ENCODE results near the gene PDIA6.

PDIA6 gene

GRCh38 chr2:10802657-10803056 lies 9.9 kb downstream of the PDIA6 start:
- no peak overlapping the region for H3K27ac ChIP-seq
- TF ChIP-seq ZFX (IDR thresholded peaks at IDR 0.05): no peak

- TF ChIP-seq CTCF (conservative IDR thresholded peaks at IDR 0.05): no peak
- H3K27ac ChIP-seq: no peak overlapping the region
Observed at GRCh38 chr2:10800163-10800562, 12.4 kb downstream of the PDIA6 start.

- TF ChIP-seq ZFX (IDR thresholded peaks at IDR 0.05): no peak
- peak; percentile 20 for TF ChIP-seq CTCF (conservative IDR thresholded peaks at IDR 0.05)
- no peak overlapping the region for H3K27ac ChIP-seq
Observed at GRCh38 chr2:10798783-10799182, 13.8 kb downstream of the PDIA6 start.

- TF ChIP-seq ZFX (IDR thresholded peaks at IDR 0.05) (no peak), CTCF (conservative IDR thresholded peaks at IDR 0.05) (no peak)
- H3K27ac ChIP-seq: no peak overlapping the region
Observed at GRCh38 chr2:10796703-10797102, 15.9 kb downstream of the PDIA6 start.

- TF ChIP-seq CTCF (conservative IDR thresholded peaks at IDR 0.05) (no peak), ZFX (IDR thresholded peaks at IDR 0.05) (no peak)
Observed at GRCh38 chr2:10795508-10796046, 17.0 kb downstream of the PDIA6 start.

GRCh38 chr2:10794876-10795275 lies 17.7 kb downstream of the PDIA6 start:
- TF ChIP-seq ZFX (IDR thresholded peaks at IDR 0.05) (no peak), CTCF (conservative IDR thresholded peaks at IDR 0.05) (no peak)
- no peak overlapping the region for H3K27ac ChIP-seq

More at GRCh38 chr2:10795508-10796046, 17.0 kb downstream of the PDIA6 start:
- no peak overlapping the region for H3K27ac ChIP-seq

GRCh38 chr2:10793816-10794215 lies 18.8 kb downstream of the PDIA6 start:
- TF ChIP-seq CTCF (conservative IDR thresholded peaks at IDR 0.05) (no peak), ZFX (IDR thresholded peaks at IDR 0.05) (no peak)

GRCh38 chr2:10792660-10793400 lies 19.8 kb downstream of the PDIA6 start:
- TF ChIP-seq CTCF (conservative IDR thresholded peaks at IDR 0.05) (no peak; the same call in 1 of the 2 replicates), ZFX (IDR thresholded peaks at IDR 0.05) (no peak)
- no peak overlapping the region for H3K27ac ChIP-seq

More at GRCh38 chr2:10793816-10794215, 18.8 kb downstream of the PDIA6 start:
- no peak overlapping the region for H3K27ac ChIP-seq
